Glutamatergic neuron (in vitro differentiated cells): ENCODE measurements around the gene SAP30BP. TPM values are rescaled to one million over a fixed set of nuclear protein-coding genes. Genes with fewer than 3 reads are reported as not detected.

ENCODE experiments used
- DNase-seq: peaks from one replicate; pipeline ENCODE4 v3.0.0; 2022
- H3K27ac Mint-ChIP-seq: one replicate; pipeline ENCODE4 v1.8.0; 2020; ENCODE audit warnings: mild to moderate bottlenecking, mixed read lengths, inconsistent platforms; ENCODE audit not compliant: unreplicated experiment
- H3K27me3 Mint-ChIP-seq: one replicate; pipeline ENCODE4 v1.8.0; 2020; ENCODE audit warnings: mild to moderate bottlenecking, moderate library complexity, mixed read lengths, inconsistent platforms; ENCODE audit not compliant: unreplicated experiment
- H3K36me3 Mint-ChIP-seq: one replicate; pipeline ENCODE4 v1.8.0; 2020; ENCODE audit warnings: mild to moderate bottlenecking, mixed read lengths, inconsistent platforms; ENCODE audit not compliant: unreplicated experiment
- H3K4me1 Mint-ChIP-seq: one replicate; pipeline ENCODE4 v1.8.0; 2020; ENCODE audit warnings: mild to moderate bottlenecking, low read depth, mixed read lengths, inconsistent platforms; ENCODE audit not compliant: unreplicated experiment
- H3K4me3 Mint-ChIP-seq: one replicate; pipeline ENCODE4 v1.8.0; 2020; ENCODE audit warnings: mild to moderate bottlenecking, mixed read lengths, inconsistent platforms; ENCODE audit not compliant: unreplicated experiment
- H3K9me3 Mint-ChIP-seq: one replicate; pipeline ENCODE4 v1.8.0; 2020; ENCODE audit warnings: mild to moderate bottlenecking, moderate library complexity, mixed read lengths, inconsistent platforms; ENCODE audit not compliant: unreplicated experiment
- total RNA-seq: library from RNA; stranded (reverse); fragmentation: NEBNext Ultra II Directional; extraction: Animal tissue kit (Norgen Biotek cat#: 25700); gene quantifications from one replicate; pipeline ENCODE4 v1.2.1, GENCODE V29; 2021; ENCODE audit not compliant: unreplicated experiment
- TF ChIP-seq, protein P1 (sequence below): fragments of 200-600 bp; sonication (generic); IDR thresholded peaks from one replicate; pipeline ENCODE4 v1.5.0; 2021; ENCODE audit not compliant: partially characterized antibody, unreplicated experiment

The SAP30BP gene
- total RNA-seq, 1 donor from 2014 or later, result 115 TPM

DNA sequence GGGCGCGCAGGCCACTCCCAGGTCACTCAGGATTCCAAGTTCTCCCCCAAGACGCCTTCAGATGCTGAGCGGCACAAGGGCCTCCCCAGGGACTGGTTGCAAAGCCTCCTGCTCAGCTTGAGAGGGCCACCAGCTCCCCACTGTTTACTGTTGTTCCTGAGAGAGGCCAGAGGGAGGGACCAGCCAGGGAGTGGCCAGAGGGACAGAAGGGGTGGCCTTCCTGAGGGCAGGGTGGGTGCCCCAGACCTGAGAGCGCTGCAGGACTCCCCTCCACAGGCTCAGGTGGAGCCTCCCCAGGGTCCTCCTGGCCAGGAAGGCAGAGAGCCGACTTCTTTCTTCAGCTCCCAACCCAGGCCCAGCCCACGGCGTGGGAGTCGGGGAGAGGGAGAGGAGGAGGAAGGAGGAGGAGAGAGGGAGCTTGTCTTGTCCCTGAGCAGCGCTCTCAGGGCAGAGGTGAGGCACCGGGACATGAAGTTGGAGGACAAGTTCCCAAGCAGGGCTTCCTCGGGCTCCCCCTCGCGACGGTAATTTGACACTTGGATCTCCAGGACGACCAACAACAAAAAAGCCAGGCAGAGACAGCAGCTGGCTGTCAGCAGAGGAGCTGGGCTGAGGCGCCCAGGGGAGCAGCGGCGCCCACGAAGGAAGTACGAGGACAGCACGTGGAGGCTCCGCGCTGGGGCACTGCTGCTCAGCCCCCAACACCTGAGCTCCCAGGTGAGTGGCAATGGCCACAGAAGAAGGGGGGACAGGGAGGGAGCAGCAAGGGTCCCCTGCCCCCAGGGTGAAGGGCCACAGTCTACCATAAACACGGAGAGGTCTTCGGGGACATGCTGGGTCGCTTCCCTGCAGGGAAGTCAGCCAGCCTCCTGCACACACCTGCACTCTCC is 33.4 kb upstream of the SAP30BP start:
- TF ChIP-seq, protein P1, sequence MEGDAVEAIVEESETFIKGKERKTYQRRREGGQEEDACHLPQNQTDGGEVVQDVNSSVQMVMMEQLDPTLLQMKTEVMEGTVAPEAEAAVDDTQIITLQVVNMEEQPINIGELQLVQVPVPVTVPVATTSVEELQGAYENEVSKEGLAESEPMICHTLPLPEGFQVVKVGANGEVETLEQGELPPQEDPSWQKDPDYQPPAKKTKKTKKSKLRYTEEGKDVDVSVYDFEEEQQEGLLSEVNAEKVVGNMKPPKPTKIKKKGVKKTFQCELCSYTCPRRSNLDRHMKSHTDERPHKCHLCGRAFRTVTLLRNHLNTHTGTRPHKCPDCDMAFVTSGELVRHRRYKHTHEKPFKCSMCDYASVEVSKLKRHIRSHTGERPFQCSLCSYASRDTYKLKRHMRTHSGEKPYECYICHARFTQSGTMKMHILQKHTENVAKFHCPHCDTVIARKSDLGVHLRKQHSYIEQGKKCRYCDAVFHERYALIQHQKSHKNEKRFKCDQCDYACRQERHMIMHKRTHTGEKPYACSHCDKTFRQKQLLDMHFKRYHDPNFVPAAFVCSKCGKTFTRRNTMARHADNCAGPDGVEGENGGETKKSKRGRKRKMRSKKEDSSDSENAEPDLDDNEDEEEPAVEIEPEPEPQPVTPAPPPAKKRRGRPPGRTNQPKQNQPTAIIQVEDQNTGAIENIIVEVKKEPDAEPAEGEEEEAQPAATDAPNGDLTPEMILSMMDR, result no peak
- H3K4me1 Mint-ChIP-seq, result peaks cover 22% of the 10 kb centered on the region
- H3K4me3 Mint-ChIP-seq, result peak overlapping the region; percentile 76
- peak; percentile 89 for DNase-seq
- H3K27ac Mint-ChIP-seq, result peak overlapping the region; percentile 89
- no peaks in the 10 kb centered on the region for H3K36me3 Mint-ChIP-seq
- peaks cover 4% of the 10 kb centered on the region for H3K27me3 Mint-ChIP-seq
- H3K9me3 Mint-ChIP-seq, result no peaks in the 10 kb centered on the region

DNA sequence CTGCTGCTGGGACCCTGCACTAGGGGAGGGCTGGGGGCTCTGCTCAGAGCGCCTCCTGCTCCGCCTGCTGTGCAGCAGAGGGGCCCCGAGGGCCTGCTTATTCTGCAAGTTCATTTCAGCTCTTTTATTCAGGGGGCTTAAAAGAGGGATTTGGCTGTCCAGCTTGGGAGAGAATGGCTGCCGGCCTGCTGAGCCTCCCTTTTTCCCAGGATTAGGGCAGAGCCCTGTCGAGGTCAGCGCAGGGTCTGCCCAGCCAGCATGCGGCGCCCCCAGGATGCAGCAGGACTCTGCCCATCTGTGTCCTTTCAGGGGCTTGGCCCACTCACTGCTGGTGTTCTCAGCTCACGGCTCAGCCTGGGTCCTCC is 32.8 kb upstream of the SAP30BP start:
- no peaks in the 10 kb centered on the region for H3K9me3 Mint-ChIP-seq
- peak overlapping the region; percentile 89 for H3K27ac Mint-ChIP-seq
- peaks cover 22% of the 10 kb centered on the region for H3K4me1 Mint-ChIP-seq
- TF ChIP-seq, protein P1, result no peak
- no peak overlapping the region for H3K4me3 Mint-ChIP-seq
- peak; percentile 49 for DNase-seq
- H3K36me3 Mint-ChIP-seq, result no peaks in the 10 kb centered on the region
- H3K27me3 Mint-ChIP-seq, result peaks cover 4% of the 10 kb centered on the region

DNA sequence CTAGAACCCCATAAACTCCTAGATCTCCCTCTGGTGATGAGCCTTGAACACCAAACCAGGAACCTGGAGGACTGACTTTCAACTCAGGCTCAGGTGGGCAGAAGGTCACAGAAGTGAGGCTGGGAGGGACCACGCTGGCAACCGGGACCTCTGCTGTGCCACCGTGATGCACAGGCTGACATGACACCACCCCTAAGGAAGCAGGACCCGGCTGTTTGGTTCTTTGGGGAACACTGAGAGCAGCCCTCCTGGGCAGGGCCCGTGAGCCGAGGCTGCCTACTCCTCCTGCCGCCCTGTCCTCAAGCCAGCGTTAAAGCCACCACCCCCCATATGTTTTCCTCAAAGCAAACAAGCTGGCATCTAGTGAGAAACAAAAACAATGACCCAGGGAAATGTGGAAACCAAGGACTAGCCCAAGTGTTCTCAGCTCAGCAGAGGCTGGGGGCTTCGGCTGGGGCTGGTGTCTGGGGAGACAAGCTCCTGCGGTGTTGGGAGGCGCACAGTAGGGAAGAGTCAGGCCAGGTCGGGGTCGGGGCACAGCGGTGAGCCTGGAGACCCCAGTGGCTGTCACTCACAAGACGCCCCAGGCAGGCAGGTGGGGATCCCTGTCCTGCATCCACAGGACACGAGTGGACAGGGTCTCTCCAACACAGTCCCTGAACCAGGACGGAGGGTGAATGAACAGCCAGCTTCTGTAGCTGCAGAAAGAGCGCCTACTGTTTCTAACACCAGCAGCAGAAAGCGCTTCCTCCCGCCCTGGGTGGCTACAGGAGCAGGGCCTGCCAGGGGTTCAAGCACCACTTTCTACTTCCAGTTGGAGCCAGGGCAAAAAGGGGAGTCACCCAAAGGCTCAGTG is 32.2 kb upstream of the SAP30BP start:
- H3K27me3 Mint-ChIP-seq, result peaks cover 4% of the 10 kb centered on the region
- peak overlapping the region; percentile 89 for H3K27ac Mint-ChIP-seq
- H3K36me3 Mint-ChIP-seq, result no peaks in the 10 kb centered on the region
- H3K4me3 Mint-ChIP-seq, result peak overlapping the region; percentile 71
- TF ChIP-seq, protein P1, result no peak
- peaks cover 22% of the 10 kb centered on the region for H3K4me1 Mint-ChIP-seq
- H3K9me3 Mint-ChIP-seq, result no peaks in the 10 kb centered on the region
- peak; percentile 26 for DNase-seq

DNA sequence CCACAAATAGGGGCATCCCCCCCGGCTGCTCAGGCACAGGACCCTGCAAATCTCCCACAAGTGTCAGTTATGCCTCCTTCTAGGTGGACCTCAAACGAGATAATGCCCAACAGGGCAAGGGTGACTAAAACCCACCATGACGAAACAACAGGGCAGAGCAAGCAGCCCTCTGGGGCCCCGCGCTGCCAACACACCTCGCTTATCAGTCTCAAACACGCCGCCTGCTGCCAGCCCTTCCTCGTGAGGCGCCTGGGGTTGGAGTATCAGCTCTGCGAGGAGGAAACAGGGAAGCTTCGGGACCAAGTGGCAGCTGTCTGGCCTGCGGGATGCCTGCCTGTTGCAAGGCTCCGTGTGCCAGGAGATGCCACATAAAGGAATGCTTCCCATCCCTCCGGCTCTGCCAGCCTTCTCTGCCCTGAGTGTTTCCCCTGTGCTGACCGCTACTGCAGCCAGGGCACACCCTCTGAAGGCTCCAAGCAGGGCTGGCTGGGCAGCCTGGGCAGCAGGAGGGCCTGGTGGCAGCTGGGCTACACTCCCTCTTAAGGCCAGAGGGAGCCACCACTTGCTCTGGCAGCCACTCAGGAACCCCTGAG is 31.4 kb upstream of the SAP30BP start:
- TF ChIP-seq, protein P1, result no peak
- no peak overlapping the region for H3K4me3 Mint-ChIP-seq

More for the DNA sequence above, 31.4 kb upstream of the SAP30BP start:
- no peaks in the 10 kb centered on the region for H3K36me3 Mint-ChIP-seq
- H3K9me3 Mint-ChIP-seq, result no peaks in the 10 kb centered on the region
- H3K4me1 Mint-ChIP-seq, result peaks cover 22% of the 10 kb centered on the region
- no peak overlapping the region for H3K27ac Mint-ChIP-seq
- peak; percentile 17 for DNase-seq
- H3K27me3 Mint-ChIP-seq, result peaks cover 4% of the 10 kb centered on the region
